Epithelial cell of esophagus (primary cell): Measurements from ENCODE around the gene ALDH1B1.

Source experiments
- DNase-seq: peaks from one replicate; pipeline ENCODE4 v3.0.0; 2010; ENCODE audit warnings: low read depth
- H3K4me3 ChIP-seq: 2 replicates; pipeline ENCODE4 v1.5.1; 2011; ENCODE audit warnings: mild to moderate bottlenecking, low read length, control low read depth
- CTCF ChIP-seq: IDR thresholded peaks from 2 replicates; pipeline ENCODE4 v1.5.1; 2011; ENCODE audit warnings: low read depth, mild to moderate bottlenecking, low read length, control low read depth, inconsistent platforms; ENCODE audit not compliant: insufficient read depth; ENCODE audit errors: missing control alignments

The ALDH1B1 gene

GRCh38 chr9:38356851-38357250 lies 35.7 kb upstream of the ALDH1B1 start:
- no peak for TF ChIP-seq CTCF
- no peak for DNase-seq
- H3K4me3 ChIP-seq: no peak overlapping the region

- DNase-seq: no peak
- TF ChIP-seq CTCF: no peak
- no peak overlapping the region for H3K4me3 ChIP-seq
Observed at GRCh38 chr9:38357350-38358114, 35.0 kb upstream of the ALDH1B1 start.

- TF ChIP-seq CTCF: no peak
- H3K4me3 ChIP-seq: no peak overlapping the region
- no peak for DNase-seq
Observed at GRCh38 chr9:38358390-38359296, 33.9 kb upstream of the ALDH1B1 start.

- no peak for DNase-seq
- no peak overlapping the region for H3K4me3 ChIP-seq
- TF ChIP-seq CTCF: no peak
Observed at GRCh38 chr9:38359297-38359653, 33.2 kb upstream of the ALDH1B1 start.

- H3K4me3 ChIP-seq: no peak overlapping the region
- DNase-seq: no peak
- no peak for TF ChIP-seq CTCF
Observed at GRCh38 chr9:38359689-38360385, 32.7 kb upstream of the ALDH1B1 start.

GRCh38 chr9:38360839-38361472 lies 31.5 kb upstream of the ALDH1B1 start:
- TF ChIP-seq CTCF: no peak
- DNase-seq: no peak
- no peak overlapping the region for H3K4me3 ChIP-seq
